Measurements from ENCODE around the gene TXNDC8.

GRCh38 chr9:110257956-110258355 is 79.7 kb downstream of the TXNDC8 start:
- TF ChIP-seq CTCF (IDR thresholded peaks at IDR 0.05) (no peak), POLR2A (IDR thresholded peaks at IDR 0.05; ENCODE audit: low read depth) (no peak), EP300 (IDR thresholded peaks at IDR 0.05) (no peak), POLR2AphosphoS5 (IDR thresholded peaks at IDR 0.05) (no peak)

All from esophagus muscularis mucosa (tissue), 4 donors.